ENCODE data around the gene OSCP1.

OSCP1 gene

GRCh38 chr1:36443297-36443696 lies 7.0 kb downstream of the OSCP1 start:
- no peak for DNase-seq

- no peak for DNase-seq
Observed at GRCh38 chr1:36442337-36442736, 7.9 kb downstream of the OSCP1 start.

GRCh38 chr1:36440646-36441045 lies 9.6 kb downstream of the OSCP1 start:
- no peak for DNase-seq

DNA sequence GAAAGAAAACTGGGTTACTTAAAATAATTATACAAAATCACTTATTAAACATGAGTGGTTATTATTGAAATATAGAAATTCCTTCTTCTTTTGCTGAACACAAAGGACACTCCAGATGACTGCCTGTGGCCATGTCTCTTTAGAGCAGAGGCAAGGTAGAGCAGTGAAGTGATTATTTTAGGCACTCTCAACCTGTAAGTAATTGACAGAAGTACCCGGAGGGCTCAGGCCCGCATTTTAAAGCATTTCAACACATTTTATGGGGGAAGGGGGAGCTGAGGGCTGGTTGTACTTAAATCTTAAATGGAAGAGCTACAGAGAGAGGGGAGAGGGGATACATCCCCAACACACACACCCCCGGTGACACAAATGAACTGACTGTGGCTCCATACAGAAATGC lies 10.2 kb downstream of the OSCP1 start:
- no peak for DNase-seq

DNA sequence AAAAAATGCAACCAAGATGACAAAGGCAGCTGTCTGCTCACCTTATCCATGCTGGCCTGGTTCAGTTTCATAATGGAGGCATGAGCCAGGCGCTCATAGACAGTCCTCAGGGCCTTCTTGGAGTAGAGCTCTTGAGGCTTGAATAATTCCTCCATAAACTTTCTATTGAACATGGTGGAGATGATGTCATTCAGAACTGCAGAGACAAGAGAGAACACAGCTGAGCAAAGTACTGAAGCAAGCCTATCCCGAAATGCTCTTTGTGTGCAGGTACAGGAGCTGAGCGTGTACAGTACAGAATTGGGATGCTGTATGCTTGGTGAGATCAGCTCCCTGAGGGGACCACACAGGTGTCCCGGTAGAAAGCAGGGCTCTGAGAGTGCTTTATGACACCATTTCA lies 11.5 kb downstream of the OSCP1 start:
- no peak for DNase-seq

DNA sequence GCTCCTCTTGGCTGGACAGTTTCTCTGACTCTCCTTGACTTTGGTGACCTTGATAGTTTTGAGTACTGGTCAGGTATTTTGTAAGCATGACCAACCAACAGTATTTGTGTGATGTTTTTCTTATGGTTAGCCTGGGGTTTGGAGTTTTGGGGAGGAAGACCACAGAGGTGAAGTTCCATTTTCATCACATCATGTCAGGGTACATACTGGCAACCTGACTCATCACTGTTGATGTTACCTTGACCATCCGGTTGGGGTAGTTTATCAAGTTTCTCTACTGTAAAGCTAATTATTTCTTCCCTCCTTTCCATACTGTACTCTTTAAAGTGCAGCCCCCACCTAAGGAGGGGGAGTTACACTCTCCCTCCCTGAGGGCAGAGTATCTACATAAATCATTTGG lies 13.4 kb downstream of the OSCP1 start:
- no peak for DNase-seq

GRCh38 chr1:36433102-36433501 lies 17.1 kb downstream of the OSCP1 start:
- DNase-seq: no peak

DNA sequence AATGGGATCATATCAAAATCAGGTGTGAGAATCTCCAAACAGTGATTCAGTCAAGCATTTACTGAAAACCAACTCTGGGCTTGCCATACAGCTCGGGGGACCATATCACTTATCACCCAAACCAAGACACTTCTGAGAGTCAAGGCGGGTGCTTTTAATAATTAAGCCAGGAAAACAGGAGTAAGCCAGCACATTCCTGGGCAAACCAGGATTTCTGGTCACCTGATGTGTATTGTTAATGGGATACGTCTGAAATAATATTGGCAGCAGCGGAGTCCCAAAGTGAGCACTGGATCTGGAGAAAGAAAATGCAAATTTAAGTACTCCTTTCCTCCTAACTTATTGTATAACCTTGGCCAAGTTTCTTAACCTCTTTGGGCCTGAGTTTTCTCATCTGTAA lies 17.6 kb downstream of the OSCP1 start:
- DNase-seq: no peak

DNA sequence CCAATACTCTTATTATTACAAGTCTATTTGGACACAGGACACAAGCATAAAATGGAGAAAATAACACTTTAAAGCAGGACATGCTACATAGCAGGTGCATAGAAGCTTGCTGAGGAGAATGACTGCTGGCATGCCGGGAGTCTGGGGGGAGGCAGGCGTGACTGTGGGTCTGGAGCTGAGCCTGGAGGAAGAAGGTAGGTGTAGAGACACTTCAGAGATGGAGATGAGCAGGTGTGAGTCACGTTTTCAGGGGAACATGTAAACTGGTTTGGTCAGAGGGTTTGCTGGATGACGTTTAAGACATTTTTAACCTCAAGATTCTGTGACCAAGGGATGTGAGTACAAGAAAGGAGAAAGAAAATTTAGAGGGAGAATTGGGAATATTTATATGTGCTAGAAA lies 24.5 kb downstream of the OSCP1 start:
- DNase-seq: no peak

DNA sequence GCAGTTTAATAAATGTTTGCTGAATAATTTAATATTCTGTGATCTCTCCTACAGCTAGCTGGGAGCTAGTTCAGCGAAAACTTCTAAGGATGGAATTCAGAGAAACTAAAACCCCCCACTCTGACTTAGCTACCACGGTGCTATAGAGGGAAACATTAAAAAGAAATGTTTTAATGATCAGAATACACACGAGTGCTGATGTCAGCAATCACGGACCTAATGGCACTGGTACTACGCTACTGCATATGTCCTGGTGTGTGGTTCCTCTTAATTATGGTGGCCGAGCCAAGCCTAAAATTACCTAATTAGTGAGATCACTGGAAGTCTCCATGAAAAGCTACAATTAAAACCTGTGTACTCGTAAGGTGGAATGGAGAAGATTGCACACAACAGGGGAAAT lies 28.6 kb downstream of the OSCP1 start:
- no peak for DNase-seq

- DNase-seq: peak; percentile 91
Observed at GRCh38 chr1:36420836-36421317, 29.4 kb downstream of the OSCP1 start.

- DNase-seq: no peak
Observed at GRCh38 chr1:36420409-36420808, 29.8 kb downstream of the OSCP1 start.

DNA sequence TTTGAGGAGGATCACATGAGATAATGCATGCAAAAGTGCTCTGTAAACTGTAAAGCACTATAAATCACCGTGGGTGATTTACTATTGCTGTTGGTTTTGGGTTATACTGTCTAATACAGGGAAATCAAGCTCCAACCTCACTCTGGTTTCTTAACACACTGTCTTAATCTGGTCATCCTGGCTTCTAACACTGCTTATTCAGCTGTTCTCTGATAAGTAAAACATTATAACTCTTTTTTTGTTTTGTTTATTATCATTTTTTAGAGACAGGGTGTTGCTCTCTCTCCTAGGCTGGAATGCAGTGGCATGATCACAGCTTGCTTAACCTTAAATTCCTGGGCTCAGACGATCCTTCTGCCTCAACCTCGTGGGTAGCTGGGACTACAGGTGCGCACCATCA lies 30.7 kb downstream of the OSCP1 start:
- DNase-seq: no peak

GRCh38 chr1:36419140-36419539 lies 31.1 kb downstream of the OSCP1 start:
- no peak for DNase-seq

DNA sequence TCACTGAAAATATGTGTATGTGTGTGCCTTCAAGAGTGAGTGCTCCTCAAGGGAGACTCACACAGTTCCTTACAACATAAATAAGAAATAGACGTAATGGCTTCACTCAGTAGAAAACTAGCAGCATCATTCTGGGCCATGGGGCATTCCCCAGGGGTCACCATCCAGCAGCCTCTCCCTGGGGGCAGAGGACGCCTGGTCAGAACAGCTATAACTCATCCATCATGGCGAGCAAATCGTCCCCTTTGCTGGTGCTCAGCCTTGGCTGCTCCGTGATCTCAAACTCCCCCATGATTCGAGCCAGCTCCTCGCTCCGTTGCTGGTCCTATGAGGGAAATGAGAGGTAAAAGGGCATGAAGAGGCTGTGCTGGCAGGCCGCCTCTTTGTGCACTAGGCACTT lies 32.3 kb downstream of the OSCP1 start:
- DNase-seq: no peak

- DNase-seq: no peak
Observed at GRCh38 chr1:36415661-36416326, 34.5 kb downstream of the OSCP1 start.

DNA sequence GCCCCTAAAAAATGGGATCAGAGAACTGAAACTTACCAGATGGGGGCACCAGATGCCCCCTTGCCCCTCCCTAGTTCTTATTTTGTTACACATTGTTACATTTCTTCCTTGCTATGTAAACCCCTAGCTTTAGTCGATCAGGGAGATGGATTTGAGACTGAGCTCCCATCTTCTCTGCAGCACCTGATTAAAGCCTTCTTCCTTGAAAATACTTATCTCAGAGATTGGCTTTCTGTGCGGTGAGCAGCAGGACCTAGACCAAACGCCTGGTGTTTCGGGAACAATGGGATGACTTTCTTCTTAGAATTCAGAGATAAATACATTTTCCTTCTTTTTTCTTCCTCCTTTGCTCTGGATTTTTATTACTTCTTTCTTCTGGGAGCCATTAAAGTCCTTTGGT lies 35.9 kb downstream of the OSCP1 start:
- DNase-seq: no peak

- DNase-seq: no peak
Observed at GRCh38 chr1:36411674-36412648, 38.3 kb downstream of the OSCP1 start.

- no peak for DNase-seq
Observed at GRCh38 chr1:36408479-36408878, 41.8 kb downstream of the OSCP1 start.

DNA sequence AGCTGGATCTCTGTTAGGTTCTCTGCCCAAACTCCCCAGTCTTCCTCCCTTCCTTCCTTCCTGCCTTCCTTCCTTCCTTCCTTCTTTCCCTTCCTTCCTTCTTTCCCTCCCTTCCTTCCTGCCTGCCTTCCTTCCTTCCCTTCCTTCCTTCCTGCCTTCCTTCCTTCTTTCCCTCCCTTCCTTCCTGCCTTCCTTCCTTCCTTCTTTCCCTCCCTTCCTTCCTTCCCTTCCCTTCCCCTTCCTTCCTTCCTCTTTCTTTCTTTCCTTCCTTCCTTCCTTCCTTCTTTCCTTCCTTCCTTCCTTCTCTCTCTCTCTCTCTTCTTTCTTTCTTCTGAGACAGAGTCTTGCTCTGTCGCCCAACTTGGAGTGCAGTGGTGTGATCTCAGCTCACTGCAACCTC lies 43.8 kb downstream of the OSCP1 start:
- no peak for DNase-seq

DNA sequence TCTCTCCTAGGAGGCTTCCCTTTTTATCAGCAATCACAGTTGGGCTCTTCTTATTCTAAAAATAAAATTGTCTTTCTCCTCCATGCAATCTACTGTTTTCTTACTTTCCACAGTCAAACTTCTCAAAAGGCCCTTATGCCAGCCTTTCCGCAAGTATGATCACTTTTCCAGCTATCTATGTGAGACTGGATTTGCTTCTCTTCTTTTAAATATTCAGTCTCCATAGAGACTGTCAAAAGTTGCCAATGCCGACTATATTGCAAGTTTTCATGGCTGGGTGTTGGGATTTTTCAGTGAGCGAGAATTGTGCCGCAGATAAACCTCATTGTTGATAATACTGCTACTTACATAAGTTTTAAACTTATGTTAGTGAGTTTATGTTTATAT lies 47.8 kb downstream of the OSCP1 start:
- DNase-seq: no peak

DNA sequence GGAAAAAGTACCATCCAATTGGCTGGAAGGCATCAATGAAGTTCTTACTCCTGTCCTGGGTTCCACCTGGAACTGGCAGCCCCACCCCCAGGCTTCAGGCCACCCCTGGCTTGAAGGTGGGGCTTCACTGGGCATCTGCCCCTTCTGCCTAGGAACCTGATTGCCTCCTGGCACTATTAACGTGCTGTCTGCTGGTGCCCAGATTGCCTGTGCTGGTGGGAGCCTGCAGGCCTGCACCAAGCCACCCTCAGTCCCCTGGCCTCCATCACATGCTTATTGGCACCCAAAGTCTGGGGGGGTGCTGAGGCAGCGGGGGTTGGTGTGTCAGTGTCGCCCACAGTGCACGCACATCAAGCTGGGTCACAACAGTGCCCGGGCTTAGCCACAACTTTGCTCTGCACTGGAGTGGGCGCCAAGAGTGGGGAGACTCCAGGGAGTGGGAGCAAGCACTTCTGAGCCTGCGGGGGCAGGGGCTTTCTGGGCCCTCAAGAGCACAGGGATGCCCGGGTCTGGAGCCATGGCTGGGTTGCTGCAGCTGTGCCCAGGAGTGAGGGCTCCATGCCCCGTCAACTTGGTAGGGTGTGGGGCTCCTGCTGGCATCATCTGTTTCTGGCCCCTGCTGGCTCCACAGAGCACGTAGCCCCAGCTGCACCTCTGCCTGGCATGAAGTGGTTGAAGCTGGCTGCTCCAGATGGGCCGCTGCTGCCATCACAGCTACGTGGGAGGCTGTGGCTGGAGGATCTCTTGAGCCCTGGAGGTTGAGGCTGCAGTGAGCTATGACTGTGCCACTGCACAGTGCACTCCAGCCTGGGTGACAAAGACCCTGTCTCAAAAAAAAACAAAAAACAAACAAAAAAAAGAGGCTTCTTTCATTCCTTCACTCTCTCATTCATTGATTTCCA lies 48.4 kb downstream of the OSCP1 start:
- no peak for DNase-seq
